Activated CD4-positive, alpha-beta memory T cell treated with anti-CD3 and anti-CD28 coated beads, Interleukin-2, amount 10 ng/mL, durations not matched to agents 7 days and 5 days (primary cell): ENCODE data around the gene CCDC102A. TPM values are rescaled to one million over a fixed set of nuclear protein-coding genes. Genes with fewer than 3 reads are reported as not detected.

Experiments used
- CTCF ChIA-PET: fragments of 350-600 bp; sonication (Branson Sonifier 250); formaldehyde crosslinking; loops from one replicate; lab custom pipeline; 2021; ENCODE audit warnings: antibody characterized with exemption, inconsistent platforms; lab: Charles Lee
- POLR2A ChIA-PET: fragments of 350-600 bp; sonication (Branson Sonifier 250); formaldehyde crosslinking; loops from one replicate; lab custom pipeline; 2021; ENCODE audit warnings: antibody characterized with exemption; lab: Charles Lee
- DNase-seq: peaks from one replicate; pipeline ENCODE4 v3.0.0-alpha.2; 2020
- H3K27ac Mint-ChIP-seq: one replicate; pipeline ENCODE4 v1.8.0; 2021; ENCODE audit warnings: mild to moderate bottlenecking, mixed read lengths
- H3K27me3 Mint-ChIP-seq: one replicate; pipeline ENCODE4 v1.8.0; 2021; ENCODE audit warnings: mixed read lengths
- H3K36me3 Mint-ChIP-seq: one replicate; pipeline ENCODE4 v1.8.0; 2021; ENCODE audit warnings: low read depth, mixed read lengths
- H3K4me1 Mint-ChIP-seq: one replicate; pipeline ENCODE4 v1.8.0; 2021; ENCODE audit warnings: mixed read lengths
- H3K4me3 Mint-ChIP-seq: one replicate; pipeline ENCODE4 v1.8.0; 2021; ENCODE audit warnings: mild to moderate bottlenecking, mixed read lengths
- H3K9me3 Mint-ChIP-seq: one replicate; pipeline ENCODE4 v1.8.0; 2021; ENCODE audit warnings: mixed read lengths
- total RNA-seq, 2 experiments: library from RNA; stranded (reverse); gene quantifications; one replicate each; pipeline ENCODE4 v1.2.3, GENCODE V29; 2021

CCDC102A gene
- total RNA-seq, 2 experiments from 2014 or later = 9.1 to 9.7 TPM

DNA sequence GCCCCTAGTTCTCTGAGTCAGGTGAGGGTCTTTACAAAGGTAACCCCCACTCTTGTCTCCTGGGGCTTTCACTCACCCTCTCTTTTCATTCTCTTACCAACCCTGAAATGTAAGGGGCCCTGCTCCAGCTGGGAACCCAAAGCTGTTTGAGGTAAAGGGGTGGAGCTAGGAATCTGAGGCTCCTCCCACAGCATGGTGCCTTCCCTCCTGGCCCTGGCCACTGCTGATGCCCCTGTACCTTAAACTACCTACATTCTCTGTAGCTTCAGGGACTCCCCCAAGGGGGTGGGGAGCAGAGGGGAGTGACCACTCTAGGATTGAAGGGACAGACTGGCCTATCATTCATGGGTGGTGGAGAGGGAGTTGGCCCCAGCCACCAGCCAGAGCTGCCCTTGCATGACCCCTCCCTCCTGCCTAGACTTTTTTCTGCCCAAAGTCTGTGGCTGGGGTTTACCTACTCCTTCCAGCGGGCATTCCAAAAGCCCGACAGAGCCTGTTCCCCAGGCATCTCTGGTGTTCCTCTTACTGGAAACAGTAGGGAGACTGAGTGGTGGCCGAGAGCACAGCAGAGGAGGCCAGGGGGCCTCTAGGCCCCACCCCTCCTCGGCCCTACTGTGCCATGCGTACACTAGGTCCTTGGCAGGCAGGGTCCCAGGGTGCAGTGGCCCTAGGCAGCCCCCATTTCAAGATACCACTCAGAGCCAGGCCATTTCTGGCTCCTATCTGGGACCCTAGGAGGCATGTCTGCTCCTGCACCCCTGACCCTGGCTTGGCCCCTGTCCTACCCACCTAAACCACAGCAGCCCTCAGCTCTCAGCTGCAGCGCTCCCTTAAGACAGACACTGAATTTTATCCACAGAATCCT is 59.6 kb downstream of the CCDC102A start:
- Mint-ChIP-seq H3K36me3 (peaks cover 5% of the 10 kb centered on the region), H3K27me3 (no peaks in the 10 kb centered on the region), H3K9me3 (no peaks in the 10 kb centered on the region), H3K27ac (peak overlapping the region; percentile 18), H3K4me3 (no peak overlapping the region), H3K4me1 (peaks cover 18% of the 10 kb centered on the region)
- CTCF ChIA-PET = interaction anchor here (0.5 to 1.6 kb wide), 5 partner anchors 14 to 63 kb away, joined by 3 to 7 read pairs (median 3); partner anchors contain the start of genes CIAPIN1, COQ9 and POLR2C
- POLR2A ChIA-PET = interaction anchor here (0.6 kb wide), 1 partner anchor 123 kb away, joined by 3 read pairs; no protein-coding TSS in a partner anchor
- DNase-seq = no peak

DNA sequence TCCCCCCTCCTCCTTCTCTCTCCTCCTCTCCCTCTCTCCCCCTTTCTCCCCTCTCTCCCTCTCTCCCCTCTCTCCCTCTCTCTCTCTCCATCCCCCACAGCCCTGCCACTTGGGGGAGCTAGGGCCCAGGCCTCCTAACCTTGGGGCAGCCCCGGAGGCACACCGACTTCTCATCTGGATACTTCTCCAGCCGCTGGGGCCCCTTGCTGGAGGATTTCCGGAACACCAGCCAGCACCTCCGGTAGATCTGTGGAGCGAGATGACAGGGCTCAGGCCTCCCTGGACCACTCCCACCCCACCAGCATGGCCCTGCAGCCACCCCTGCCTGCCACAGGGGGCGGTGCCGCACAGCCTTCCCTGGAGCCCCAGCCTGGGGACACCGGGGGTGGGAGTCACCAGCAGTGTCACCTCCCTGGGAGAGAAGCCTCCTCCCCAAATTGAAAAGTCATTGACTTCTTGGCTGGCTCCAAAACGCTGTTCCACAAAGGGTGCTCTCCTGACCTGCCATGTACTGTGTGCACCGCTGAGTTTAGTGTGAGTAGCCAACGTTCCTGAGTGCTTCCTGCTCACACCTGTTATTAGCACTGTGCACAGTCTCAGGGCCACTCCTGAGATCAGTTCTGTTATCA is 60.5 kb downstream of the CCDC102A start:
- Mint-ChIP-seq H3K27me3 (no peaks in the 10 kb centered on the region), H3K4me1 (peaks cover 18% of the 10 kb centered on the region), H3K4me3 (no peak overlapping the region), H3K9me3 (no peaks in the 10 kb centered on the region), H3K36me3 (peaks cover 12% of the 10 kb centered on the region), H3K27ac (peak overlapping the region; percentile 18)
- ChIA-PET POLR2A (interaction anchor here (1.5 to 5.7 kb wide), 3 partner anchors 9 to 29 kb away, joined by 3 to 30 read pairs (median 8); partner anchors contain the start of genes CIAPIN1, COQ9 and POLR2C), CTCF (interaction anchor here (0.5 to 2.2 kb wide), 7 partner anchors 11 to 64 kb away, joined by 3 to 20 read pairs (median 4); partner anchors contain the start of genes CIAPIN1, COQ9 and POLR2C)
- peak; percentile 86 for DNase-seq

DNA sequence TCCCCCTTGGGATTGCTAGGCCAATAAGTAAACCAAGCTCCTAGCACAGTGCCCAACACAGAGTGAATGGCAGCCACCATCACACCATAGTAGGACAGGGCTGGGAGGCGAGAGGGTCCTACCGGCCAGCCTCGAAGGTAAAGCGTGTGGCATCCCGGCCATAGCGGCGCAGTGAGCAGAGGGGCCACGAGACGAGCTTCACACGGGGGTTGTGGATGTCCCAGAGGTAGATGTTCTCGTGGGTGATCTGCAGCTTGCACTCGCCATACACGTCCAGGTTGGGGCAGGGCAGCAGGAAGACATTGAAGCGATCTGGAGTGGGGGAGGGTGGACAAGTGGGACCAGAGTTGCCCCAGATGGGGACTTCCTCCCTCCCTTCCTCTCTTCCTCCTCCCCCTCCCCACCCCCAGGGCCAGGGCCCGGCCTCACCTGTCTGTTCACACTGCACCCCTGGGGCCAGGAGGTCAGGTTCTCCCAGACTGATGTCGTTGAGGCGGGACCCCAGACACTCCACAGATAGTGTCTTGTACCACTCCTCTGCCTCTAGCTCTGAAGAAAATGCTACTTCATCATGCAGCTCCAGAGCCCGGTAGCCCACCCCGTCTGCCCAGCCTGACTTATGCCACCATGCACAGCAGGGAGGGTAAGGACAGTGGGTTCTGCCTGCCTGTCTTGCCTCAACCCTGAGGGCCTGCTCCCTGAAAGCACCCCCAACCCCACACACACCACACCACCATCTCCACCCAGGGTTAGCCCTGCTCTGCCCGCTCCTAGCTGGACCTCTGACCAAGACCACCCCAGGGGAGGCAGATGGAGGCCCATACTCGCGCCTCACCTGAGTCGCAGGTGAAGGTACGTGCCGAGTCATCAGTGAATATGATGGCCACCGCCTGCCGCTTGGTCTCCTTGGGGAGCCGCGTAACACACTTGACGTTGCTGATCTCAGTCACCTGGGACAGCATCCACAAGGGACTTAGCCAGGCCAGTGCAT is 61.4 kb downstream of the CCDC102A start:
- H3K27ac Mint-ChIP-seq = peak overlapping the region; percentile 35
- no peak for DNase-seq
- H3K4me3 Mint-ChIP-seq = no peak overlapping the region
- no peaks in the 10 kb centered on the region for H3K9me3 Mint-ChIP-seq
- H3K27me3 Mint-ChIP-seq = no peaks in the 10 kb centered on the region
- ChIA-PET POLR2A (interaction anchor here (1.3 to 5.7 kb wide), 4 partner anchors 8 to 62 kb away, joined by 3 to 30 read pairs (median 6); partner anchors contain the start of genes CIAPIN1, COQ9 and POLR2C), CTCF (interaction anchor here (1.1 to 2.2 kb wide), 6 partner anchors 10 to 63 kb away, joined by 4 to 20 read pairs (median 5); partner anchors contain the start of genes CIAPIN1, COQ9 and POLR2C)
- H3K4me1 Mint-ChIP-seq = peaks cover 18% of the 10 kb centered on the region
- peaks cover 17% of the 10 kb centered on the region for H3K36me3 Mint-ChIP-seq

DNA sequence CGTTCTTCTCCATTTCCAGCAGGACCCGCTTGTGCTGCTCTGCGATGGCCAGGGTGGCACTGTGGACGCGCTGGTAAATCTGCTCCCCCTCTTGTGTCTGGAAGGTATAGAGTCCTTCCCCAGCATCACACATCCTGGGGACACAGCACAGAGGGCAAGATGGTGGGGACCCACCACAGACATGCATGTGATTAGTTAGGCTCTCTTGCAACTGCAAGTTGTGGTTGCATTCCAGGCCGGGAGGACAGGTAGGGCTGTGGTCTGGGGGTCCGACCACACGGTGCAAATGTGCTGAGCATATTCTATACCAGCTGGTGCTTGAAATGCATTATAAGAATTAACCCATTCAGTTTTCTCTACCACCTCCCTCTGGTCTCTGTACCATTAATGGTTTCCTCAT is 62.5 kb downstream of the CCDC102A start:
- ChIA-PET POLR2A (interaction anchor here (1.3 to 5.7 kb wide), 3 partner anchors 11 to 63 kb away, joined by 5 to 30 read pairs (median 8); partner anchors contain the start of genes CIAPIN1, COQ9 and POLR2C), CTCF (interaction anchor here (1.4 to 2.2 kb wide), 3 partner anchors 11 to 46 kb away, joined by 4 to 20 read pairs (median 4); partner anchors contain the start of gene POLR2C)
- no peak overlapping the region for H3K4me3 Mint-ChIP-seq
- H3K4me1 Mint-ChIP-seq = peaks cover 18% of the 10 kb centered on the region
- DNase-seq = no peak
- H3K27ac Mint-ChIP-seq = no peak overlapping the region
- H3K9me3 Mint-ChIP-seq = no peaks in the 10 kb centered on the region
- no peaks in the 10 kb centered on the region for H3K27me3 Mint-ChIP-seq
- H3K36me3 Mint-ChIP-seq = peaks cover 26% of the 10 kb centered on the region

DNA sequence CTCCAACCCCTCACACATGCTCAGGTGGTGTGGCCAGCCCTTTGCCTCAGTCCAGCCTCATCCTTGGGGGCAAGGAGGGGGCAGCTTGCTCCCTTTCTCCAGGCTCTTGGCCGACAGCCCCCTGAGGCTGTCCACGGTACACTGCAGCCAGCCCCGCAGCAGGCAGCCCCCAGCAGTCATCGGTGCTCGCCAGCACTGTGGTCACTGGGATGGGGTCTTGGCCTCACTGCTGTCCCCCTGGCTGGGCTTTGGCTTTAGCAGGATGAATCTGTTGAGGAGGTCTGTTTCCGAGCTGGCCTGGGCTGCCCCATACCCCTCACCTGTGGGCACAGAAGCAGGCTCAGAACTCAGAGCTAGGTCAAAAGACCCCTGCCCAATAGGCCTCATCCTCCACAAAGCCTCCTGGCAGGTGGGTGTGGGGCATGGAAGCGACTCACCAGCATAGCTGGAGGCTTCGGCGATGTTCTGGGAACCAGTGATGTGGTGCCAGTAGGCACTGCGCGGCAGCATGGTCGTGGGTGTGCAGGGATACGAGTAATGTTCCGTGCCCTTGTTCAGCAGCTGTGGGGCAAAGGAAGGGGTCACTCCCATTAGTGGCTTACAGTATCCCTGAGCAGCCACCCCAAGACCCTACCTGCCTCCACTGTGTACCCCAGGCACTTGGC is 63.1 kb downstream of the CCDC102A start:
- Mint-ChIP-seq H3K36me3 (peaks cover 32% of the 10 kb centered on the region), H3K27ac (no peak overlapping the region), H3K4me3 (no peak overlapping the region), H3K9me3 (no peaks in the 10 kb centered on the region), H3K4me1 (peaks cover 18% of the 10 kb centered on the region), H3K27me3 (no peaks in the 10 kb centered on the region)
- no peak for DNase-seq
- ChIA-PET CTCF (interaction anchor here (3.1 kb wide), 1 partner anchor 11 kb away, joined by 10 read pairs; the partner anchor contains the start of gene POLR2C), POLR2A (interaction anchor here (1.0 to 5.7 kb wide), 2 partner anchors 10 to 26 kb away, joined by 4 to 30 read pairs; partner anchors contain the start of genes CIAPIN1, COQ9 and POLR2C)

DNA sequence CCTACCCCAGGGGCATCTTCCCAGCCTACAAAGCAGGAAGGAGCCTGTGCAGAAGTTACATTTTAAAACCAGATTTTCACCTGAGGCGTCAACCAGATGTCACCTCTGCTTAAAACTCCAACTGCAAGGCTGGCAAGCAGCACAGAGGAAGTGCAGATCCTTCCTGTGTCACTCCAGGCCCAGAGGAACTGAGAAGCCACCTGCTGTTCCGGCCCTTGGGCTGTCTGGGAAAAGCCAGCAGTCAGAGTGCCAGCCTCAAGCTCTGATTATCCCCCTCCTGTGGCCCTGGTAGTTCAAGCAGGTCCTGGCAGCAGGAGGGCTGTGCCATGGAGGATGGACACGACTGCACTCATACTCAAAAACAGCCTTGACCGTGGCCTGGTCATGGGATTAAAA is 63.7 kb downstream of the CCDC102A start:
- CTCF ChIA-PET = interaction anchor here (3.1 kb wide), 1 partner anchor 10 kb away, joined by 10 read pairs; the partner anchor contains the start of gene POLR2C
- Mint-ChIP-seq H3K36me3 (peaks cover 36% of the 10 kb centered on the region), H3K4me3 (no peak overlapping the region), H3K9me3 (no peaks in the 10 kb centered on the region), H3K27me3 (no peaks in the 10 kb centered on the region), H3K4me1 (peaks cover 18% of the 10 kb centered on the region), H3K27ac (peak overlapping the region; percentile 21)
- POLR2A ChIA-PET = interaction anchor here (1.0 to 5.7 kb wide), 2 partner anchors 9 to 25 kb away, joined by 4 to 30 read pairs; partner anchors contain the start of genes CIAPIN1, COQ9 and POLR2C
- DNase-seq = no peak

DNA sequence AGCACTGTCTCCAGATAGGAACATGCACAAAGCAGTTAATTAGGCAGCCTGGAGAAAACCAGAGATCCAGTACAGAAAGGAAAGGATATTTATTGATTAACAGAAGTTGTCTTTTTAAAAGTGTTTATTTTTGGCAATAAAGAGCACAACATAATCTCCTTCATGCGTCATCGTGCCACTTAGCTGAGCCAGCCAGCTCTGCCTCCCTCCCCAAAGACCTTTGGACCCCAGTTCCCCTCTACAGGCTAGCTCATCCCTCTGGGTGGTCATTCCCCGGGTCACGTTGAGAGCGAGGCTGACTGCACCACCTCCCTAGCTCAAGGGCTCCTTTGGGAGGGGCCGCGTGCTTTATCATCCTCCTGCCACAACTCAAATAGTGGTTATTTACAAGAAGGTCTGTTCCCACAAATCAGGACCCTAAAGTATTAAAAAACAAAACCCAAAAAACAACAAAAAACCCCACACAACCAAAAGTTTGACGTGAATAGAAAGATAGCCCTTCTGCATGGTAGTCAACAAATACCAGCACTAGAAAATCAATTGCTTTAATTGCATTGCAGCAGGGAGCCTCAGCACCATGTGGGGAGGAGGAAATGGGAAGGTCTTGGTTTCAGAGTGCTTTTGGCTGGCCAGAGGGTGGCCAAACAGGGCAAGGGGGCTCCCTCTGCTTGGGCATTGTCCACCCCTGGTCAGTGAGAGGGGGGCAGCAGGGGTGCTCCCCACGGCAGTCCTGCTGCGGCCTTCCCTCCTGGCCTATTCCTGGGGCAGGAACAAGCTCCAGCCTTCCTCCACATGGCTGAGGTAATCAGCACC is 64.3 kb downstream of the CCDC102A start:
- Mint-ChIP-seq H3K4me1 (peaks cover 16% of the 10 kb centered on the region), H3K4me3 (no peak overlapping the region), H3K9me3 (no peaks in the 10 kb centered on the region), H3K27me3 (no peaks in the 10 kb centered on the region), H3K36me3 (peaks cover 40% of the 10 kb centered on the region), H3K27ac (peak overlapping the region; percentile 21)
- ChIA-PET CTCF (interaction anchor here (3.1 kb wide), 1 partner anchor 9 kb away, joined by 10 read pairs; the partner anchor contains the start of gene POLR2C), POLR2A (interaction anchor here (5.7 kb wide), 1 partner anchor 9 kb away, joined by 30 read pairs; the partner anchor contains the start of gene POLR2C)
- DNase-seq = no peak

DNA sequence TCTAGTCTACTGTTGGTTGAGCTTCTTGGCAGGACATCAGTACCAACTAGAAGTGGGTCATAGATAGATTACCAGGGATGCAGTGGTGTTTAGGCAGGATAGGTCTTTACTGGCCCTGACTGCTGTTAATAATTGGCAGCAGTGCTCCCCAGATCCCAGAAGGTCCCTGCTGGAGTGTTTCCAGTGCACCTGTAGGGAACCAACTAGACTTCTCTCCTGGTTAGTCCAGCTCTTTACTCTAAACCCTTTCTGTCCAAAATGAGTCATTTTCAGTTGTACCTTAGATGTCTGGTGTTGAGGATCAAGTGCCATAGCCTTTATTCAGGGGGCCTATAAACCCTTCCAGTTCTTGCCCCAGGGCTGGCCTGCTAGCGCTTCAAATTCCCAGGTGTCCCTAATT is 65.2 kb downstream of the CCDC102A start:
- Mint-ChIP-seq H3K9me3 (no peaks in the 10 kb centered on the region), H3K27me3 (no peaks in the 10 kb centered on the region), H3K27ac (no peak overlapping the region), H3K4me3 (no peak overlapping the region), H3K4me1 (peaks cover 12% of the 10 kb centered on the region), H3K36me3 (peaks cover 41% of the 10 kb centered on the region)
- CTCF ChIA-PET = interaction anchor here (1.1 to 3.1 kb wide), 2 partner anchors 9 to 48 kb away, joined by 3 to 10 read pairs; partner anchors contain the start of gene POLR2C
- DNase-seq = no peak
- POLR2A ChIA-PET = interaction anchor here (1.2 to 5.7 kb wide), 2 partner anchors 8 to 12 kb away, joined by 3 to 30 read pairs; partner anchors contain the start of gene POLR2C

DNA sequence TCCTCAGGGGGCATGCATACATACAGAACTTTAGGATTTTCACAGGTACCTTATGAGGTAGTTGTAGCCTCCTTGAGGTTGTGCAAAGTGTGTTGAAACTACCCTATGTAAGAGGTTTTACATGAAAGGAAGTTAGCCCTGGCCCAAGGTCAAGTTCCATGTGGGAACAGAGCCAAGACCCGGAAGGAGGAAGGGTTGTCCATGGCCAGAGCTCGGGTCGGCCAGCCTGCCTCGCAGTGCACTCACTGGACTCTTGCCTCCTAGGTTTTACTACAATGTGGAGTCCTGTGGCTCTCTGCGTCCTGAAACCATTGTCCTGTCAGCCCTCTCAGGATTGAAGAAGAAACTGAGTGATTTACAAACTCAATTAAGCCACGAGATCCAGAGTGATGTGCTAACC is 65.7 kb downstream of the CCDC102A start:
- Mint-ChIP-seq H3K36me3 (peaks cover 45% of the 10 kb centered on the region), H3K27ac (no peak overlapping the region), H3K27me3 (no peaks in the 10 kb centered on the region), H3K9me3 (no peaks in the 10 kb centered on the region), H3K4me1 (peaks cover 9% of the 10 kb centered on the region), H3K4me3 (no peak overlapping the region)
- CTCF ChIA-PET = interaction anchor here (1.1 to 3.1 kb wide), 2 partner anchors 8 to 49 kb away, joined by 3 to 10 read pairs; partner anchors contain the start of gene POLR2C
- DNase-seq = no peak
- POLR2A ChIA-PET = interaction anchor here (1.2 to 5.7 kb wide), 2 partner anchors 8 to 12 kb away, joined by 3 to 30 read pairs; partner anchors contain the start of gene POLR2C

DNA sequence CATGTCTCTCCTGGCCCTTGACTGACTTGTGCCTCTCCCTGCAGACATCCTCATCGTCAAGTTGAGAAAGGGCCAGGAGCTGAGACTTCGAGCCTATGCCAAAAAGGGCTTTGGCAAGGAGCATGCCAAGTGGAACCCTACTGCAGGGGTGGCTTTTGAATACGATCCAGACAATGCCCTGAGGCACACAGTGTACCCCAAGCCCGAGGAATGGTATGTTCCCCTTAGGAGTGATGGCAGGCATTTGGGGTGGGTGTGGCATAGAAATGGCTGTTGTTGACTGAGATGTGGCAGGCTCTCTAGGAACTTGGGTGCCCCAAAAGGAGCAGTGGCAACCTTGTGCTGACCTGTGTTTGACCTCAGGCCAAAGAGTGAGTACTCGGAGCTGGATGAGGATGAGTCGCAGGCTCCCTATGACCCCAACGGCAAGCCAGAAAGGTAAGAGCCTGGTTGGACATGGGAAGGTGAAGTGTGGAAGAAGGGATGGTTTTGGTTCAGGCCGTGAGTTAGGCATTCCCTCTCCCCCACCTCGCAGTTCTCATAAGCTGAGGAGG is 66.4 kb downstream of the CCDC102A start:
- ChIA-PET CTCF (interaction anchor here (1.1 kb wide), 1 partner anchor 49 kb away, joined by 3 read pairs; no protein-coding TSS in a partner anchor), POLR2A (interaction anchor here (1.2 kb wide), 1 partner anchor 11 kb away, joined by 3 read pairs; no protein-coding TSS in a partner anchor)
- Mint-ChIP-seq H3K27ac (no peak overlapping the region), H3K9me3 (no peaks in the 10 kb centered on the region), H3K27me3 (no peaks in the 10 kb centered on the region), H3K4me3 (no peak overlapping the region), H3K36me3 (peaks cover 50% of the 10 kb centered on the region), H3K4me1 (peaks cover 10% of the 10 kb centered on the region)
- no peak for DNase-seq
